A673 (cell line): Measurements from ENCODE around the gene PHF21A. TPM values are rescaled to one million over a fixed set of nuclear protein-coding genes. Genes with fewer than 3 reads are reported as not detected.

Source experiments
- BruUV-seq: library from RNA; stranded (reverse); fragments of 400-500 nt; replicated peaks from 2 replicates; lab custom pipeline; 2021; lab: Mats Ljungman, UMichigan
- CTCF ChIA-PET: fragments of 300-600 bp; sonication (Branson Sonifier 250); formaldehyde crosslinking; loops from one replicate; lab custom pipeline; 2022; ENCODE audit warnings: antibody characterized with exemption; lab: Charles Lee
- POLR2A ChIA-PET: fragments of 300-600 bp; sonication (Branson Sonifier 250); formaldehyde crosslinking; loops from one replicate; lab custom pipeline; 2022; ENCODE audit warnings: antibody characterized with exemption; ENCODE audit not compliant: low non-redundant PET; lab: Charles Lee
- DNase-seq: peaks from one replicate; pipeline ENCODE4 v3.0.0-alpha.2; 2015; ENCODE audit warnings: low spot score
- H3K27ac ChIP-seq: fragments of 200-600 bp; sonication (generic); 2 replicates; pipeline ENCODE4 v1.5.1; 2016; ENCODE audit warnings: mixed run types, low read depth, mild to moderate bottlenecking, mixed read lengths, antibody characterized with exemption, low read length; ENCODE audit not compliant: poor library complexity, severe bottlenecking
- H3K27me3 ChIP-seq: fragments of 200-600 bp; sonication (generic); replicated peaks from 2 replicates; pipeline ENCODE4 v1.6.1; 2017; ENCODE audit warnings: mixed run types, low read depth, mild to moderate bottlenecking, mixed read lengths, antibody characterized with exemption, low read length; ENCODE audit not compliant: insufficient read depth, poor library complexity
- H3K36me3 ChIP-seq: fragments of 200-600 bp; sonication (generic); 2 replicates; pipeline ENCODE4 v1.6.1; 2016; ENCODE audit warnings: mixed run types, mild to moderate bottlenecking, mixed read lengths, antibody characterized with exemption, low read length; ENCODE audit not compliant: insufficient read depth, poor library complexity, severe bottlenecking
- H3K4me1 ChIP-seq: fragments of 200-600 bp; sonication (generic); 2 replicates; pipeline ENCODE4 v1.6.1; 2017; ENCODE audit warnings: mixed run types, mild to moderate bottlenecking, mixed read lengths, antibody characterized with exemption, low read length; ENCODE audit not compliant: insufficient read depth, poor library complexity, severe bottlenecking
- H3K4me3 ChIP-seq: fragments of 200-600 bp; sonication (generic); 2 replicates; pipeline ENCODE4 v1.5.1; 2016; ENCODE audit warnings: low read depth, mixed run types, mild to moderate bottlenecking, mixed read lengths, low read length; ENCODE audit not compliant: poor library complexity, severe bottlenecking
- H3K9me3 ChIP-seq: fragments of 200-600 bp; sonication (generic); 2 replicates; pipeline ENCODE4 v1.6.1; 2016; ENCODE audit warnings: mixed run types, low read depth, mild to moderate bottlenecking, mixed read lengths, antibody characterized with exemption, low read length; ENCODE audit not compliant: poor library complexity, severe bottlenecking
- EZH2 ChIP-seq: fragments of 200-600 bp; sonication (generic); IDR thresholded peaks from 2 replicates; pipeline ENCODE4 v1.6.1; 2017; ENCODE audit warnings: borderline replicate concordance, low read depth, mild to moderate bottlenecking, mixed read lengths, antibody characterized with exemption, low read length; ENCODE audit not compliant: poor library complexity, severe bottlenecking
- intact Hi-C: fragments of 100-400 bp; cut with micrococcal nuclease; formaldehyde crosslinking; loops from one replicate; pipeline ENCODE4 v1.10.0; 2022; ENCODE audit not compliant: unreplicated experiment
- total RNA-seq: library from RNA; stranded (reverse); gene quantifications from 2 replicates; pipeline ENCODE4 v1.2.3, GENCODE V29; 2021
- TF ChIP-seq, protein P1 (sequence below): fragments of 300-800, 200-600 bp; sonication (generic); conservative IDR thresholded peaks from 2 replicates; pipeline ENCODE4 v1.5.1; 2017; ENCODE audit warnings: low read depth, mild to moderate bottlenecking, antibody characterized with exemption, low read length, moderate library complexity, mixed read lengths

The PHF21A gene
- total RNA-seq, 1 experiment from 2014 or later: 77.2 TPM

DNA sequence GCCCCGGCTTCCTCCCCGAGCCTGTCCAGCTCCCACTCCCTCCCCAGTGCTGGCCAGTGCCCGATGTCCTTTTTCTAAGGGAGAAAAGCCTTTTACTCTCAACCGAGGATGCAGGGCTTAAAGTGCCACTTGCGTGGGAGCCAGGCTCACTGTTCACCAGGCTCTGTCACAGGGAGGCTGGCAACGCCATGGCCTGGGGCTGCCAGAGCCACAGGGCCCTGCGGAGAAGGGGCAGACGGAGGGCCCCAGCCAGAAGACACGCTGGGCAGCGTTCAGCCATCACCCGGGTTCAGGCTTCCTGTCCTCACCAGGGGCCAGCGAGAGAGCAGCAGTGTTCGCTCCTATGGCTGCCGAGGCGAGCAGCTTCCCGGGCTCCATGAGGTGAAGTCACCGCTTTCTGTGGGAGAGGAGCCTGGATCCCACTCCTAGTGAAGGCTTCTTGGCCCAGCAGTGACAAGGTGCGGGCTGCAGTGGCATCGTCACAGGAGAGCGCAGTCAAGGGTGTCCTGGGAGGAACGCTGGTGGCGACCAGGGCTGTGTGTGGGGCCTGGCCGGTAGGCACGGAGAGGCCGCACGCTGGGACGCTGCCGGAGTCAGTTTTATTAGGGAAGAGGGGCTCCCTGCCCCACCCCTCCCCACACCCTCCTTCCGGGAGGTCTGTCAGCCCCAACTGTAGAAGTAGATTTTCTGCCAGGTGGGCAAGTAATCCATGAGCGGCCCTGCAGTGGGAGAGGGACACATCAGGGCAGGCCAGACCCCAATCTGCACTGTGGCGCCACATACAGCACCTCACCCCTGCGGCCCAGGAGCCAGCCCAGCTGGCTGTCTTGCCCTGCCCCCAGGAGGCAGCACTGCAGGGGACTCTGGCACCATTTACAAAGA is 211.4 kb downstream of the PHF21A start:
- H3K4me1 ChIP-seq: no peaks in the 10 kb centered on the region
- no peak for DNase-seq
- H3K4me3 ChIP-seq: no peak overlapping the region
- no peak for TF ChIP-seq EZH2
- TF ChIP-seq, protein P1, sequence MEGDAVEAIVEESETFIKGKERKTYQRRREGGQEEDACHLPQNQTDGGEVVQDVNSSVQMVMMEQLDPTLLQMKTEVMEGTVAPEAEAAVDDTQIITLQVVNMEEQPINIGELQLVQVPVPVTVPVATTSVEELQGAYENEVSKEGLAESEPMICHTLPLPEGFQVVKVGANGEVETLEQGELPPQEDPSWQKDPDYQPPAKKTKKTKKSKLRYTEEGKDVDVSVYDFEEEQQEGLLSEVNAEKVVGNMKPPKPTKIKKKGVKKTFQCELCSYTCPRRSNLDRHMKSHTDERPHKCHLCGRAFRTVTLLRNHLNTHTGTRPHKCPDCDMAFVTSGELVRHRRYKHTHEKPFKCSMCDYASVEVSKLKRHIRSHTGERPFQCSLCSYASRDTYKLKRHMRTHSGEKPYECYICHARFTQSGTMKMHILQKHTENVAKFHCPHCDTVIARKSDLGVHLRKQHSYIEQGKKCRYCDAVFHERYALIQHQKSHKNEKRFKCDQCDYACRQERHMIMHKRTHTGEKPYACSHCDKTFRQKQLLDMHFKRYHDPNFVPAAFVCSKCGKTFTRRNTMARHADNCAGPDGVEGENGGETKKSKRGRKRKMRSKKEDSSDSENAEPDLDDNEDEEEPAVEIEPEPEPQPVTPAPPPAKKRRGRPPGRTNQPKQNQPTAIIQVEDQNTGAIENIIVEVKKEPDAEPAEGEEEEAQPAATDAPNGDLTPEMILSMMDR: no peak
- intact Hi-C loops: no loop called here
- H3K27me3 ChIP-seq: no peaks in the 10 kb centered on the region
- no peaks in the 10 kb centered on the region for H3K9me3 ChIP-seq
- no TSS peak for BruUV-seq
- H3K27ac ChIP-seq: no peak overlapping the region
- H3K36me3 ChIP-seq: peaks cover 16% of the 10 kb centered on the region
- ChIA-PET CTCF (no interaction called here), POLR2A (no interaction called here)

DNA sequence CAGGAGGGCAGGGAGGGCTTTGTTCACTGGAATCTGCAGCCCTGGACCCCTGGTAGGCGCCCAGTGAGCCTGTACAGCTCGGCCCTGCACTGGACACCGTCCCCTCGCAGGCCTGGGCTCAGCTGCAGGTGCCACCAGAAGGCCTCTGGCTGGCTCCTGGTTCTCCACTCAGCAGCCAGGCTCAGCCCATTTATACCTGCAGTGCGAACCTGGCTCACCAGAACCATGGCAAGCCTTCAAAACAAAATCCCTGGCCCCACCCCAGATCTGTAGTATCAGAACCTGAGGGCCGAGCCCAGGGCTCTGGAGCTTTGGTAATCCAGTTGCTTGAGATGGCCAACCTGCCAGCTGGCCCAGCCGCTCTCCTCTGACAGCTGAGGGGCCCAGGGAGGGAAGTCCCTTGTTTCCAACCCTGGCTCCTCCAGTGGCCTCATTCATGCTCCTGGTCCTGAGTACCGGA is 213.3 kb downstream of the PHF21A start:
- no TSS peak for BruUV-seq
- no peak for TF ChIP-seq EZH2
- TF ChIP-seq, protein P1: no peak
- peaks cover under 1% of the 10 kb centered on the region for H3K36me3 ChIP-seq
- peak overlapping the region; percentile 0 for H3K27ac ChIP-seq
- H3K4me1 ChIP-seq: no peaks in the 10 kb centered on the region
- no peaks in the 10 kb centered on the region for H3K9me3 ChIP-seq
- ChIA-PET POLR2A (no interaction called here), CTCF (no interaction called here)
- no peak overlapping the region for H3K4me3 ChIP-seq
- intact Hi-C loops: no loop called here
- H3K27me3 ChIP-seq: no peaks in the 10 kb centered on the region
- DNase-seq: no peak

DNA sequence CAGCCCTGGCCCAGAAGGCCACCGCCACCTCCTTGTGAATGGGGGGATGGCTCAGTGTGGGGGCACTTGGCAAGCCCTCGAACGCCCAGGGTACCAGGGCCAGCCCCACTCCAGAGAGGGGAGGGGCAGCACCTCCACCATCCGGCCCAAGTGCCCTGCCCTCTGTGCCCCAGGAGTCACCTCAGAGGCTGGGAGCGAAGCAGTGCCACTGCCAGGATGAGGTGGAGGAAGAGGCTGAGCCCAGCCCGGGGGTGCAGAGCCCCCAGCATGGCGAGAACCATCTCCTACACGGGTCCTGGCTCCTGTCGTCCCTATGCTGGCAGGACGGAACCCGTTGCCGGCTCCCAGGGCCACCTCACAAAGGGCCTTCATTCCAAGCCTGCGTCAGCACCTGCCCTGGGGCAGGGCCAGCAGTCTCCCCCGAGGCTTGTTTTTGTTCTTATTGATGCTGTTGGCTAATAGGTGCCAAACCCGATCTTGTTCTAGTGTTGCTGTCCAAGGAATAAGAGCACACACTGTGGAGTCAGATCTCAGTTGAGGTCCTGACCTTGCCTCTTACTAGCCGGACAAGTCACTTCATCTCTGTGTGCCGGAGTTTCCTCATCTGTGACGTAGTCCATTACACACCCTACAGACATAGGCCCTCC is 214.2 kb downstream of the PHF21A start, which contains the start of gene FREY1:
Gene FREY1 (minus strand): TSS at position 307 of the 647 bp plus-strand sequence. CDS start 26 bp downstream, at position 281.
- TF ChIP-seq, protein P1: no peak
- no peak for TF ChIP-seq EZH2
- no peak for DNase-seq
- no peaks in the 10 kb centered on the region for H3K9me3 ChIP-seq
- no TSS peak for BruUV-seq
- H3K4me1 ChIP-seq: no peaks in the 10 kb centered on the region
- H3K4me3 ChIP-seq: no peak within 1 kb of the TSS
- intact Hi-C loops: no loop called here
- no peaks in the 10 kb centered on the region for H3K36me3 ChIP-seq
- ChIA-PET POLR2A (no interaction called here), CTCF (no interaction called here)
- peak within 1 kb of the TSS; percentile 0 for H3K27ac ChIP-seq
- no peaks in the 10 kb centered on the region for H3K27me3 ChIP-seq
